ENCODE measurements around the gene CPEB1. TPM values are rescaled to one million over a fixed set of nuclear protein-coding genes. Genes with fewer than 3 reads are reported as not detected.

CPEB1 gene
- total and polyA plus RNA-seq, 2 of the 13 experiments (the other 11 are each of a cell fraction or from before 2014, with no cell fraction given): 0.03 to 0.07 TPM

DNA sequence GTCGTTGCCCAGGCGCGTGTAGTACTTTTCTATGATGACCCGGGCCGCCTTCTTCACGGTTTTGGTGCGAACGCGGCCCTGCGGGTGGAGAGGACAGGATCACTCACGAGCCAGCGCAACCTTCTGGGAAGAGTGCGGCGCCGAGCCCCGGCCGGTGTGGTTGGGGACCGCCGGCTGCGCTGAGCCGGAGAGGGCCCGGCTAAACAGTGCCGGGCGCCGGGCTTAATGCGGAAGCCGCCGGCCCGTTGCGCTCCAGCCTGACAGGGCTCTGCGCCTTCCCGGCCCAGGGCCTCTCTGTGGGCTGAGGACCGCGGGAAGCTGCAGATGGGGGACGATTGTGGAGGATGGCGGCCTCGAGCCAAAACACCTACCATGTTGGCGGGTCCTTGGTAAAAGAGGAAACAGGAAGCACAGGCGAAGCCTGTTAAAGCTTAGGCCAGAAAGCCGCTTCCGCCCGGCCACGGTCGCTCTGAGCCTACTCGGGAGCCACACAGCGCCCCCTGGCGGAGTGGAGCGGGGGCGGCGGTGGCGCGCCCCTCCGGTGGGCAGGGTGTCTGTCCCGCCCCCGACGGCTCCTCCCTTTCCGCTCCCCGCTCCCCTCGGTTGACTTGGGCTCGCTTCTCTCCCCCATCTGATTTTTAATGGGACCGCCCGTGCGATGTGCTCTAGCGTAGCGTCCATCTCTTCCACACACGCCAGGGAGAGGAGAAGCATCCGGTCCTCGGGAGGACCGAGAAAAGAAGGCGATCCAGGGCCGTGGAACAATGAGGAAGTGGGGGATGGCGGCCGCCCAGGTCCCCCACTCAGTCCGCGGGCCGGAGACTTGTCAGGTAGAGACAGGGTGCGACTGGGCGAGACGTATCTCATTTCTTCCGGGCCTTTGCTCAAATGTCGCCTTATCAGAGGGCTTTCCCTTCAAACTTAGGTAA lies 106.8 kb downstream of the CPEB1 start, which contains the start of gene RPS17 (continued):
- TF ChIP-seq, protein P1, sequence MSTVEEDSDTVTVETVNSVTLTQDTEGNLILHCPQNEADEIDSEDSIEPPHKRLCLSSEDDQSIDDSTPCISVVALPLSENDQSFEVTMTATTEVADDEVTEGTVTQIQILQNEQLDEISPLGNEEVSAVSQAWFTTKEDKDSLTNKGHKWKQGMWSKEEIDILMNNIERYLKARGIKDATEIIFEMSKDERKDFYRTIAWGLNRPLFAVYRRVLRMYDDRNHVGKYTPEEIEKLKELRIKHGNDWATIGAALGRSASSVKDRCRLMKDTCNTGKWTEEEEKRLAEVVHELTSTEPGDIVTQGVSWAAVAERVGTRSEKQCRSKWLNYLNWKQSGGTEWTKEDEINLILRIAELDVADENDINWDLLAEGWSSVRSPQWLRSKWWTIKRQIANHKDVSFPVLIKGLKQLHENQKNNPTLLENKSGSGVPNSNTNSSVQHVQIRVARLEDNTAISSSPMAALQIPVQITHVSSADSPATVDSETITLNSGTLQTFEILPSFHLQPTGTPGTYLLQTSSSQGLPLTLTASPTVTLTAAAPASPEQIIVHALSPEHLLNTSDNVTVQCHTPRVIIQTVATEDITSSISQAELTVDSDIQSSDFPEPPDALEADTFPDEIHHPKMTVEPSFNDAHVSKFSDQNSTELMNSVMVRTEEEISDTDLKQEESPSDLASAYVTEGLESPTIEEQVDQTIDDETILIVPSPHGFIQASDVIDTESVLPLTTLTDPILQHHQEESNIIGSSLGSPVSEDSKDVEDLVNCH (CRISPR knock-in tag; IDR thresholded peaks at IDR 0.05): no peak
- TF ChIP-seq, protein P2, sequence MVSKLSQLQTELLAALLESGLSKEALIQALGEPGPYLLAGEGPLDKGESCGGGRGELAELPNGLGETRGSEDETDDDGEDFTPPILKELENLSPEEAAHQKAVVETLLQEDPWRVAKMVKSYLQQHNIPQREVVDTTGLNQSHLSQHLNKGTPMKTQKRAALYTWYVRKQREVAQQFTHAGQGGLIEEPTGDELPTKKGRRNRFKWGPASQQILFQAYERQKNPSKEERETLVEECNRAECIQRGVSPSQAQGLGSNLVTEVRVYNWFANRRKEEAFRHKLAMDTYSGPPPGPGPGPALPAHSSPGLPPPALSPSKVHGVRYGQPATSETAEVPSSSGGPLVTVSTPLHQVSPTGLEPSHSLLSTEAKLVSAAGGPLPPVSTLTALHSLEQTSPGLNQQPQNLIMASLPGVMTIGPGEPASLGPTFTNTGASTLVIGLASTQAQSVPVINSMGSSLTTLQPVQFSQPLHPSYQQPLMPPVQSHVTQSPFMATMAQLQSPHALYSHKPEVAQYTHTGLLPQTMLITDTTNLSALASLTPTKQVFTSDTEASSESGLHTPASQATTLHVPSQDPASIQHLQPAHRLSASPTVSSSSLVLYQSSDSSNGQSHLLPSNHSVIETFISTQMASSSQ (IDR thresholded peaks at IDR 0.05; ENCODE audit: low read depth): no peak
- TF ChIP-seq, protein P2 (CRISPR knock-in tag; IDR thresholded peaks at IDR 0.05; ENCODE audit: borderline replicate concordance): peak; percentile 79; the same call in 1 of the 2 replicates
- no peak for TF ChIP-seq SIX1 (CRISPR knock-in tag; IDR thresholded peaks at IDR 0.05; ENCODE audit: borderline replicate concordance)
- TF ChIP-seq, protein P3, sequence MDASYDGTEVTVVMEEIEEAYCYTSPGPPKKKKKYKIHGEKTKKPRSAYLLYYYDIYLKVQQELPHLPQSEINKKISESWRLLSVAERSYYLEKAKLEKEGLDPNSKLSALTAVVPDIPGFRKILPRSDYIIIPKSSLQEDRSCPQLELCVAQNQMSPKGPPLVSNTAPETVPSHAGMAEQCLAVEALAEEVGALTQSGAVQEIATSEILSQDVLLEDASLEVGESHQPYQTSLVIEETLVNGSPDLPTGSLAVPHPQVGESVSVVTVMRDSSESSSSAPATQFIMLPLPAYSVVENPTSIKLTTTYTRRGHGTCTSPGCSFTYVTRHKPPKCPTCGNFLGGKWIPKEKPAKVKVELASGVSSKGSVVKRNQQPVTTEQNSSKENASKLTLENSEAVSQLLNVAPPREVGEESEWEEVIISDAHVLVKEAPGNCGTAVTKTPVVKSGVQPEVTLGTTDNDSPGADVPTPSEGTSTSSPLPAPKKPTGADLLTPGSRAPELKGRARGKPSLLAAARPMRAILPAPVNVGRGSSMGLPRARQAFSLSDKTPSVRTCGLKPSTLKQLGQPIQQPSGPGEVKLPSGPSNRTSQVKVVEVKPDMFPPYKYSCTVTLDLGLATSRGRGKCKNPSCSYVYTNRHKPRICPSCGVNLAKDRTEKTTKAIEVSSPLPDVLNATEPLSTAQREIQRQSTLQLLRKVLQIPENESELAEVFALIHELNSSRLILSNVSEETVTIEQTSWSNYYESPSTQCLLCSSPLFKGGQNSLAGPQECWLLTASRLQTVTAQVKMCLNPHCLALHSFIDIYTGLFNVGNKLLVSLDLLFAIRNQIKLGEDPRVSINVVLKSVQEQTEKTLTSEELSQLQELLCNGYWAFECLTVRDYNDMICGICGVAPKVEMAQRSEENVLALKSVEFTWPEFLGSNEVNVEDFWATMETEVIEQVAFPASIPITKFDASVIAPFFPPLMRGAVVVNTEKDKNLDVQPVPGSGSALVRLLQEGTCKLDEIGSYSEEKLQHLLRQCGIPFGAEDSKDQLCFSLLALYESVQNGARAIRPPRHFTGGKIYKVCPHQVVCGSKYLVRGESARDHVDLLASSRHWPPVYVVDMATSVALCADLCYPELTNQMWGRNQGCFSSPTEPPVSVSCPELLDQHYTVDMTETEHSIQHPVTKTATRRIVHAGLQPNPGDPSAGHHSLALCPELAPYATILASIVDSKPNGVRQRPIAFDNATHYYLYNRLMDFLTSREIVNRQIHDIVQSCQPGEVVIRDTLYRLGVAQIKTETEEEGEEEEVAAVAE (CRISPR knock-in tag; IDR thresholded peaks at IDR 0.05; ENCODE audit: borderline replicate concordance): 0 out of 2 replicates have a peak, but pooled peaks have one; percentile 21
- TF ChIP-seq, protein P4, sequence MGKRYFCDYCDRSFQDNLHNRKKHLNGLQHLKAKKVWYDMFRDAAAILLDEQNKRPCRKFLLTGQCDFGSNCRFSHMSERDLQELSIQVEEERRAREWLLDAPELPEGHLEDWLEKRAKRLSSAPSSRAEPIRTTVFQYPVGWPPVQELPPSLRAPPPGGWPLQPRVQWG (CRISPR knock-in tag; IDR thresholded peaks at IDR 0.05; ENCODE audit: borderline replicate concordance, low read depth): no peak
- TF ChIP-seq HOXA3 (CRISPR knock-in tag; IDR thresholded peaks at IDR 0.05): peak; percentile 95
- TF ChIP-seq POLR2A (IDR thresholded peaks at IDR 0.05; ENCODE audit: insufficient read depth in 1 of 2, low read depth in 2 of 2, low read length in 2 of 2): peak; percentile 95 to 99
- peak; percentile 79 for TF ChIP-seq NAIF1 (CRISPR knock-in tag; IDR thresholded peaks at IDR 0.05; ENCODE audit: borderline replicate concordance)
- TF ChIP-seq TBX3 (IDR thresholded peaks at IDR 0.05; ENCODE audit: borderline replicate concordance): no peak
- TF ChIP-seq NFKB2 (CRISPR knock-in tag; IDR thresholded peaks at IDR 0.05; ENCODE audit: borderline replicate concordance): peak; percentile 91; the same call in 1 of the 2 replicates
- peak; percentile 36; the same call in 1 of the 2 replicates for TF ChIP-seq BRD4 (CRISPR knock-in tag; IDR thresholded peaks at IDR 0.05)
- TF ChIP-seq CEBPG (CRISPR knock-in tag; IDR thresholded peaks at IDR 0.05): no peak
- TF ChIP-seq, protein P5, sequence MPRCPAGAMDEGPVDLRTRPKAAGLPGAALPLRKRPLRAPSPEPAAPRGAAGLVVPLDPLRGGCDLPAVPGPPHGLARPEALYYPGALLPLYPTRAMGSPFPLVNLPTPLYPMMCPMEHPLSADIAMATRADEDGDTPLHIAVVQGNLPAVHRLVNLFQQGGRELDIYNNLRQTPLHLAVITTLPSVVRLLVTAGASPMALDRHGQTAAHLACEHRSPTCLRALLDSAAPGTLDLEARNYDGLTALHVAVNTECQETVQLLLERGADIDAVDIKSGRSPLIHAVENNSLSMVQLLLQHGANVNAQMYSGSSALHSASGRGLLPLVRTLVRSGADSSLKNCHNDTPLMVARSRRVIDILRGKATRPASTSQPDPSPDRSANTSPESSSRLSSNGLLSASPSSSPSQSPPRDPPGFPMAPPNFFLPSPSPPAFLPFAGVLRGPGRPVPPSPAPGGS (CRISPR knock-in tag; IDR thresholded peaks at IDR 0.05): peak; percentile 70; the same call in 1 of the 2 replicates
- TF ChIP-seq GATAD1 (CRISPR knock-in tag; IDR thresholded peaks at IDR 0.05): peak; percentile 91
- peak; percentile 82 for TF ChIP-seq ZC3H13 (CRISPR knock-in tag; IDR thresholded peaks at IDR 0.05)

All from HepG2 (cell line).